Stimulated activated CD4-positive, alpha-beta T cell treated with anti-CD3 and anti-CD28 coated beads, Interleukin-4, amount 100 ng/mL, for 24 hours (primary cell): ENCODE data around the gene CHMP6.

Source experiments
- DNase-seq: peaks from one replicate; pipeline ENCODE4 v3.0.0-alpha.2; 2020

The CHMP6 gene

DNA sequence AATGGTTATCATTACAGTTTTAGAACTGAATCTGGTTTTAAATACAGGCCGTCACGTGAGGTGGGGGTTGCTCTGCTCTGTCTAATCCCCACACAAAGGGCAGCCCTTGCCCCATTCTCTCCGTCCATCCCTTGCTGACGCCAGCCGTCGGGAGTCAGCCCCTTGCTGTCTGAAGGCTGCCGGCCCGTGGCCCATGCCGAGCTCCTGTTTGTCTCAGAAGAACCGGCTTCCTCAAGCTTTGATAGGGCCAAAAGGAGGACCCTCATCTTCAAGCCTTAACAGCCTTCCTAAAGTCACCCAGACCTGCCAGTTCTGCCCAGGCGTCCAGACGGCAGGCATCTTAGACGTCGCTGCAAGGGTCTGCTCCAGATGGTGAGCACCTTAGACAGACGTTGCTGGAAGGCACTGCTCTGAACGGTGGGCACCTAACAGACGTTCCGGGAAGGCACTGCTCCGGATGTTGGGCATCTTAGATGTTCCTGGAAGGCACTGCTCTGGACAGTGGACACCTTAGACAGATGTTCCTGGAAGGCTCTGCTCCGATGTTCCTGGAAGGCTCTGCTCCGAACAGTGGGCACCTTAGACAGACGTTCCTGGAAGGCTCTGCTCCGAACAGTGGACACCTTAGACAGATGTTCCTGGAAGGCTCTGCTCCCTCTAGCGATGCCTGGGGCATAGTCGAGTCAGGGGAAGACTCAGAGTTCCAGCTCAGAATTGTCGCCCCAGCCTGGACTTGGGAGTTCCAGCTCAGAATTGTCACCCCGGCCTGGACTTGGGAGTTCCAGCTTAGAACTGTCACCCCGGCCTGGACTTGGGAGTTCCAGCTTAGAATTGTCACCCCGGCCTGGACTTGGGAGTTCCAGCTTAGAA lies 35.1 kb upstream of the CHMP6 start:
- DNase-seq, result no peak

DNA sequence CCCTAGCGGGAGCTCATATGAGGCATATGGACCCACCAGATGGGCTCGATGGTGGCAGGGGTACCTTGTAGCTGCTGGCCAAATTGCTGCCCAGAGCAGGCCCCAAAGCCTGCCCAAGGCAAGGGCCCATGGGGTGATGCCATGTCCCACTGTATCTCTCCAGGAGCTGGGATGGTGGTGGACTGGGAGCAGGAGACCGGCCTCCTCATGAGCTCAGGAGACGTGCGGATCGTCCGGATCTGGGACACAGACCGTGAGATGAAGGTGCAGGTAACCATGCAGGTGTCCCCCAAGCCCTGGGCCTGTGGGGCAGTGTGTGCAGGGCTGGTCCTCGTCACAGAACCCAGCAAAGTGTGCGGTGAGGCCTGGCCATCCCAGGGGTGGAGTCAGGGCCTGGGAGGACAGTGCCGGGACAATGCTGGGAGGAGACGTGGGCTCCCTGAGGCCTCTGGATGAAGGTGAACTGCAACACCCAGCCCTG lies 34.1 kb upstream of the CHMP6 start:
- DNase-seq, result no peak

DNA sequence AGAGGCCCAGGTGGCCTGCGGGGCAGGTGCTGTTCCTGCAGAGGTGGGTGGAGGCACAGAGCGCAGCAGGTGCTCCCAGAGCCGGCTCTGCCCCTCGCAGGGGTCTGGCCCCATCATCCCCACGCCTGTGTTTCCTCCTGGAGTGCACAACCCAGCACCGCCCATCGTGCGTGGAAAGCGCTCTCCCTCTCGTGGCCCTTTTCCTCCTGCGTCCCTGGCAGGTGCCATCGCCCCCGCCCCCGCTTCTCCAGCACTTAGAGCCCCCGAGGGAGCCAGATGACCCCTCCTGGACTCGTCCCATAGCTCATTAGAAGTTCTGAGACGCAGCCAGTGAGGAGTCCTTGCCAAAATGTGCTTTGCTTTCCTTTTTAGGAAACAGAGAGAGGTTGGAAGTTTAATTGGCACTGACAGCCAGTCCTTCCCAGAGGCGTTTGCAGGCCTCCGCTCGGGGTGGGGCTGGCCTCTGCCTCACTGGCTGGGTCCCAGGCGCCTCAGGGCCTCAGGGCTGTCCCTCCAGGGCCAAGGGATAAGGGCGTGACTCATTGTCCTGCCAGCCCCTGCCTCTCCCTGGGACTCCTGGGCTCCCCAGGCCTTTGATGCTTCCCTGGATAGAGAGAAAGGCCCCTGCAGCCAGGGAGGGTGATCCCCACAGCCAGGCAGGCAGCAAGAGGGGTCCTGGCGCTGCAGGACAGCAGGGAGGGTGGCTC lies 32.2 kb upstream of the CHMP6 start:
- DNase-seq, result no peak

DNA sequence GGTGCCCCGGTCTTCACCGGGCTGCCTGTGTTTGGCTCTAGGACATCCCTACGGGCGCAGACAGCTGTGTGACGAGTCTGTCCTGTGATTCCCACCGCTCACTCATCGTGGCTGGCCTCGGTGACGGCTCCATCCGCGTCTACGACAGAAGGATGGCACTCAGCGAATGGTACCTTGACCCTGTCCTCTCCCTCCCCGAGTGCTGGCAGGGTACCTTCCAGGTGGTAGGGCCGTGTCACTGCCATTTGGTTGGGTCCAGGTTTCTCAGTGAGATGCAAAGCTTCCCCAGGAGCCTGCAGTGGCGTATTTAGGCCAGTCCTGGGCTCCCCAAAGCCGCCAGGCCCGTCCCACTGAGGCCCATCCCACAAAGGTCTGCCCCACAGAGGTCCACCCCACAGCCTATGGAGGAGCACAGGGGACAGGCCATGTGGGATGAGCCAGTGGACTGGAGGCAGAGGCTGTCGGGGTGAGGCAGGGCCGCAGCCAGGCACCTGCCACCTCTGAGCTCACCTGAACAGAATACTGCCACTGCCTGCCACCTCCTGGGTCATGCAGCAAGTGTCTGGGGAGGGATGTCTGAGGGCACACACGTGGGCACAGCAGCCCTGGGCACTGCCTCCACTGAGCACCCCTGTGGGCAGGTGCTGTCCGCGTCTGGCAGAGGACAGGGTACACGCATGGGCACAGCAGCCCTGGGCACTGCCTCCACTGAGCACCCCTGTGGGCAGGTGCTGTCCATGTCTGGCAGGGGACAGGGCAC lies 31.4 kb upstream of the CHMP6 start:
- DNase-seq, result no peak

DNA sequence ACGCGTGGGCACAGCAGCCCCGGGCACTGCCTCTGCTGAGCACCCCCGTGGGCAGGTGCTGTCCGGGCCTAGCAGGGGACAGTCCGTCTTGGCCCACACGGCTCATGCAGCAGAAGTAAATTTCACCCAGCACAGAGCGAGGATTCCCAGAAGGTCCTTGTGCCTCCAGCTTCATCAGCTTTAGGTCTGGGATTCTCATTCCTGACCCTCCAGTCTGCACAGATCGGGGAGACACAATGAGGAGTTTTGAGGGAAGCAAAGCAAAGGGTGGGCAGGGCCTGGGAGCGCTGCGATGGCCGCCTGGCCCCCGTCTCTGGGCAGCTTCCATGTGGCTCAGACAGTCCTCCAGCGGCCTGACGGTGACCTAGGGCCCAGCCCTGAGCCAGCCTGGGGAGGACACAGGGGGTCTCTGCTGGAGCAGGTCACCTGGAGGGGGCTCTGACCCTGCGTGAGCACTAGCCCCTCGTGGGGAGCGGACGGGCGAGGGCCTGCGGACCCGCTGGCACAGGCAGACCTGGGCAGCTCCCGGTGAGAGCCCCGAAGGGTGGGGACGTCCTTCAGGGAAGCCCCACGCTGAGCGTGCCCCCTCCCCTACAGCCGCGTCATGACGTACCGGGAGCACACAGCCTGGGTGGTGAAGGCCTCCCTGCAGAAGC lies 30.7 kb upstream of the CHMP6 start:
- DNase-seq, result no peak

DNA sequence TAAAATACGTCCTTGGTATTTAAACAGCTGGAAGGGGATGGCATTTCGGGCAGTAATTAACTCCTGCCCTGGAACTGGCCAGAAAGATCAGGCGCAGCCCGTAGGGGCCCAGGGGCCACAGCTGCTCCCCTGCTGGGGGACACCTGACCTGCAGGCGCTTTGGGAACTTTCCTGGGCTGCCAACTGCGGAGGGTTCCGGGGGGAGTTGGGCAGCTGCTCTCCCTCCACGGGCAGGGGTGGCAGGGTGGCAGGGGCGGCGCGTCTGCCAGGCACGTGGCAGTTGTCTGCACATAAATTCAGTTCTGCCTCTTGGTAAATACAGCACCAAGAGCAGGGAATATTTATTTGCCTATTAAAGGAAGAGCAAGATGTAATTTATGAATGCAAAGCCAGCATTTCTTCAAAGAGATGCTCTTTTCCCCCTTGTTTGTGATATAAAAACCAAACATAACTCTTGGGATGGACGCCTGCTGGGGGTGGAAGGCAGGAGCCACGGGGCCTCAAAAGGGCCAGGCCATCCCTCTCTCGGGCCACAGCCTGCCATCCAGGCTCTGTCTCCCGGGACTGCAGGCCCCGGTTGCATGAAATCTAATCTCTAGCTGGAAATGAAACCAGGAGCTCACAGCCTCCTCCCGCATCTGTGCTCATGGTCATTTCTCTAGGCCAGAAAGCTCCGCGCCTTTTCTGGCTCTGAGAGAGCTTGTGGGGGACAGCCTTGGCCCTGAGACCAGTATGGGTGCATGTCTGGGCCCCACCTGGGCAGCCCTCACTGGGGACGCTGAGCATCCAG lies 29.9 kb upstream of the CHMP6 start:
- DNase-seq, result no peak

DNA sequence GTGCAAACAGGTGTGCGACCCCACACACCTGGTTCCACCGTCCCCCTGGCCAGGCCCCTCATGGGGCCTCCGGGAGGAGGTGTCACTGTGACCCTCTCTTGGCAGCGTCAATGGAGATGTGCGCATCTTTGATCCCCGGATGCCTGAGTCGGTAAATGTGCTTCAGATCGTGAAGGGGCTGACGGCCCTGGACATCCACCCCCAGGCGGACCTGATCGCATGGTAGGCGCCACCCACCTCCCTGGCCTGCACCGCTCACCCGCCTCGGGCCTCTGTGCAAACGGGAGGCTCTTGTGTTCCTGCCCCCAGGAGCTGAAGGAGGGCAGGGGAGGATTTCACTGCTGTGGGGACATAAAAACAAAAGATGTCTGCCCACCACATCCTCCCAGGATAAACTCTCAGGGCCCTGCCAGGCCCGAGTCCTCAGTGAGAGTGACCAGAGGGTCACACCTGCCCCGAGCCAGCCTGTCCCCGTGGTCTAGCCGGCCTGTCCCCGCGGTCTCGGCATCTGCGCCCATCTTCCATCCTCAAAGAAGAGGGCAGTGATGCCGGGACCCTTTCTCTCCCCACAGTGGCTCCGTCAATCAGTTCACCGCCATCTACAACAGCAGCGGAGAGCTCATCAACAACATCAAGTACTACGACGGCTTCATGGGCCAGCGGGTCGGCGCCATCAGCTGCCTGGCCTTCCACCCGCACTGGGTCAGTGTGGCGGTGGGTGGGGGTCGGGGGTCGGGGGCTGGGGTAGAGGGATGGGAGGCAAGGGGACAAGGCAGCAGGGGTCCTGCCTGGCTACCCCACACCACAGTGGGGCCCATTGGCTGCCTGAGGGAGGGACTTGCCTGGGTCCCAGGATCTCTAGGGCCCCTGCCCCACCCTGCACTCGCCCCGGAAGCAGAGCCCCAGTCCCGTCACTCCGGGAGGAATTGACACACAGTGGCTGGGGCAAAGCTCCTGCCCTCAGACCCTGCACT lies 29.0 kb upstream of the CHMP6 start:
- DNase-seq, result no peak

DNA sequence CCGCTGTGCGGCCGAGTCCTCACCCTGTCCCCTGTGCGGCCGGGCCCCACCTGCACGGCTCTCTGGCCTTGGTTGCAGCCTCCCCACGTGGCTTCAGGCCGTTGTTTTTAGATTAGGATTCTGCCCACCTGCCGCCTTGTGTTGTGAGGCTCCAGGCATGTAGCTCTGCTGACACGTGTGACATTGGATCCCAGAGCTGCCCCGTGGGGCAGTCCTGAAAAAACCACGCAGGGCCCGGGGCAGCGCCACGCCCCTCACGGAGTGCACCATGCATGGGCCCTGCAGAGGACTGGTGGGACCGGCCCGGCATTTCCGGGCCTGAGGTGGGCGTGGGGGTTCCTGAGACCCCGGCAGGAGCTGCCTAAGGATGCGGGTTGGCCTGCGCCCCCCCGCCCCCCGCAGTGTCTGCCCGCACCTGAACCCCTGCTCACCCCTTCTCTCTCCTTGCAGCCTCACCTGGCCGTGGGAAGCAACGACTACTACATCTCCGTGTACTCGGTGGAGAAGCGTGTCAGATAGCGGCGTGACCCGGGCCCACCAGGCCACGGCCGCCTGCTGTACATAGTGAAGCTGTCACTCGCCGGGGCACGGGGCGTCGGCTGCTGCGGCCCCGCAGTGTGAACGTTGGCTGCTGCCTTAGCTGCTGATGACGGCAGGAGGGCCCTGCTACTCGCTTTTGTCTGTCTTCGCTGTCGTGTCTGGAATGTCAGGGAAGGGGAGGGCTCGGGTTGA lies 27.7 kb upstream of the CHMP6 start:
- no peak for DNase-seq

DNA sequence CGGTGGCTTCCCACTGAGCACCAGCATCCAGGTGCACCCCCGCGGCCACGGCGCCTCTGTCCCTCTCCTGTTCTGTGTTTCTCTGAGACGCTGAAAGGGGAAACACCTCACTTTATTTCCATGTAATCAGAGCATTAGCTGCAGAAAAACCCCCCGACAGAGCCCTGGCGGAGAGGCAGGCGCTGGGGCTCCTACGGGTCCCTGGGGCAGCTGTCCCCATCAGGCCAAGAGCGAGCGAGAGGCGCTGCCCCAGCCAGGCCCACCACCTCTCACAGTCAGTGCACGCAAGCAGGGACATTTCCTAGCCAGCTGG lies 27.1 kb upstream of the CHMP6 start:
- DNase-seq, result no peak

DNA sequence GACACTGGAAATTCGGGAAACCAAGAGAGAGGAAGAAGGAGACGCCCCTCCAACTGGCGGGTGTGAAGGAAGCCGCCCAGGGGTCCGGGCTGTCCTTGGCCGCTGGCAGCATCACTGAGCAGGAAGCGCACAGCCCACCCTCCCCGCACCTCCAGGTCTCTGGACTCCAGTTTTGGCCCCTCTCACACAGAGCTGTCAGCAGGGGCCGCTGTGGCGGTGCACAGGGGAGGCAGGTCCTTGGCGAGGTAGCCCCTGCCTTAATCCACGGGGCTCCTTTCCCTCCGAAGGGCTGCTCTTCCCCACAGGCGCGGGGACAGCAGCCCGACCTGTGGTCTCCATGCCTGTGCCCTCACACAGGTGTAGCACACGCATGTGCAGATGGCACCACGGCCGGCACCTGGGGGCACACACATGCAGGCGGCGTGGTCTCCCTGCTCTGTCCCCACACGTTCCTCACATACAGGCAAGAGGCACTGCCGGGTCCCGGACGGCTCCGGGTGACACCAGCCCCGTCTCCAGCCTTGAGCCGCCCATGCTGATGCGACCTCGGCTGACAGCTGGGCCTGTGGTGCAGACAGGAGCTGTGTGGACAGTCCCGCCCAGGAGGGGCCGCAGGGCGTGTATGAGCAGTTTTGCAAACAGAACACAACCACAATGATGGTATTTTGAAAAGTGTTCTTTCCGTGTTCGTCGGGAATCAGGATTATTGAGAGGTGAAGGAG lies 26.6 kb upstream of the CHMP6 start:
- DNase-seq, result no peak

DNA sequence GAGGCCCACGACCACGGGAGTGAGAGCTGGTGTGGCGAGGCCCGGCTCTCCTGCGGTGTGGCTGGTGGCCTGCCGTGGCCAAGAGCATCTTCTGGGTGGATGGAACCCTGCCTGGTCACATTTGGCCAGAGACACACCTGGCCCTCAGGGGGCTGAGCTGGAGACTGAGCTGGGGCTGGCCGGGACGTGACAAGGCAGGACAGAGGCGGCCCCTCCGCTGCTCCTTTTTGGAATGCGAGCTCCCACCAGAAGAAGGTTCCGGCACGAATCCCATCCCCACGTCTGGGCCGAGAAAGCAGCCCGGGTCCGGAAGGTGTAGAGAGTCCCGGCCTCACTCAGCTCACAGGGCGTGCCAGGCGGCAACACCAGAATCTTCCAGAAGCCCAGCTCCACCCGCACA lies 26.0 kb upstream of the CHMP6 start:
- no peak for DNase-seq

DNA sequence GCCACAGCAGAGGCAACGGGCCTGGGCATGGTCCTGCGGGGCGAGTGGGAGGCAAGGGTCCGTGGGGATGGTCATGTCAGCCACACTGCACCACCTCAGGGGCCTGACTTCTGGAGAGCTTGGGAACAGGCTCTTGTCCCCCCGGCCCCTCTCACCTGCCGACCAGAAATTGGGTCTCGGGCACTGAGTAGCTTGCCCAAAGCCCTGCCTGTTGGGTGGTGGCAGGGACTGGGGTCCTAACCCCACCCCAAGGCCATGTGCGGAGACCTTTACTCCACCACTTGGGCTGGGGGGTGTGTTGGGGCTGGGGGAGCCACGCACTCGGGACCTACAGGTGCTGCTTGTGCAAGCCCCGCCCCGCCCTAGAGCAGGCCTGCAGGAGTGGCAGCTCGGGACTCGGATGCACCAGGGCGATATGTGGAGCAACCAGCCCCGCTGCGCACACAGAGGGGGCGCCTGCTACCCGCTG lies 24.2 kb upstream of the CHMP6 start:
- DNase-seq, result no peak

DNA sequence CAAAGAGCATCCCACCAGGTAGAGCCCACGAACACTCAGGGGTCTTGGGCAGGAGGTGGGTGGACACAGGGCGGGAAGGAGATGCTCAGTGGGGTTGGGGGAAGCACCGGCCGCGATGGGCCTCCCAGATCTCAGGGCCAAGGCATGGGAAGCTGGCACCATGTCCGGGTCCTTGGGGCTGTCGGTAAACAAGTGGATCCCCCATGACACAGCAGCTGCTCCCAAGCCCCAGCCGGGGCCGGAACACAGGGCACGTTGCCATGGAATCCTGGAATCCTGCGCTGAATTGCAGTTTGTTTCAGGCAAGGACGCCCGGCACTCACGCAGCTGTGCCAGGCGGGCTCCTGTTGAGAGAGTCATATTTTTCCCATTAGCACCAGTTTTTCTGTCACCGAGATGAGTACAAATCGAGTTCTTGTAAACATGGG lies 23.0 kb upstream of the CHMP6 start:
- DNase-seq, result no peak

DNA sequence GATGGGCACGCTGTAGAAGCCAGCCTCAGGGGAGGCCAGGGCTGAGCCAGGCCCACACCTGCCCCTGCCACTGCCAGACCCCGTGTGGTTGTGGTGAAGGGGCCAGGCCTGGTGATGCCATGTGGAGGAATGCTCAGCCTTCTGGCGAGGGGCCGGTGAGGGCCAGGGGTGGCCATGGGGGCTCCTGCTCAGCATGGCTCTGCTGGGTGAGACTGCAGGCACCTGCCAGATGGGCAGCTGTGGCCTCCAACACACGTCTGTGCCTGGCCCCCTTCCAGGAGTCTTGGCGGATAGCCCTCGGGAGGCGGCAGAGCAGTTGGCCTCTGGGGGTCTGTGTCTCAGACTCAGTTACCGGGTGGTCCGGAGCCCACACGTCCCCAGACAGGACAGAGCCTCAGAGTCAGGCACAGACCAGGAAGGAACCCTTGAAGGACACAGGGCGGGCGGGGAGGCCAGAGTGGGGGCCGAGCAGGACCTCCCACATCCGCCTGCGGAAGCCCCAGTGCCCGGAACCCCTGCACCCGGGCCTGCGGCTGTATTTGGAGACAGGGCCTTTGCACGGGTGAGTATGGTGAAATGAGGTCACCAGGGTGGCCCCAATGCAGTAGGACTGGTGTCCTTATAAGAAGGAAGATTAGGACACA lies 22.5 kb upstream of the CHMP6 start:
- no peak for DNase-seq

DNA sequence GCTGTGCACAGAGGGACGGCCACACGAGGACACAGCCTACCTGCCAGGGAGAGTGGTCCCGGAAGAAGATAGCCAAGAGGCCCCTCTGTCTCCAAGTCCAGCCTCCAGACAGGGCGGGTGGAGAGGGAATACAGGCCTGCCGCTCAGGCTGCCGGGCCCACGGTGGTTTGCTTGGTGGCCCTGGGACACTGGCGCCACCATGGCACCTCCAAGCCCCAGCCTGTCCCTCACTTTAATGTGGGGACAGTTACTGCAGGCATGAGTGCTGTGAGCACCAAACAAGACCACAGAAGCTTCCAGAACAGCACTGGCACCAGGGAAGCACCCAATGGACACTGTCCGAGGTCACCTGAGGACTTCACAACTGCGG lies 22.0 kb upstream of the CHMP6 start:
- no peak for DNase-seq

DNA sequence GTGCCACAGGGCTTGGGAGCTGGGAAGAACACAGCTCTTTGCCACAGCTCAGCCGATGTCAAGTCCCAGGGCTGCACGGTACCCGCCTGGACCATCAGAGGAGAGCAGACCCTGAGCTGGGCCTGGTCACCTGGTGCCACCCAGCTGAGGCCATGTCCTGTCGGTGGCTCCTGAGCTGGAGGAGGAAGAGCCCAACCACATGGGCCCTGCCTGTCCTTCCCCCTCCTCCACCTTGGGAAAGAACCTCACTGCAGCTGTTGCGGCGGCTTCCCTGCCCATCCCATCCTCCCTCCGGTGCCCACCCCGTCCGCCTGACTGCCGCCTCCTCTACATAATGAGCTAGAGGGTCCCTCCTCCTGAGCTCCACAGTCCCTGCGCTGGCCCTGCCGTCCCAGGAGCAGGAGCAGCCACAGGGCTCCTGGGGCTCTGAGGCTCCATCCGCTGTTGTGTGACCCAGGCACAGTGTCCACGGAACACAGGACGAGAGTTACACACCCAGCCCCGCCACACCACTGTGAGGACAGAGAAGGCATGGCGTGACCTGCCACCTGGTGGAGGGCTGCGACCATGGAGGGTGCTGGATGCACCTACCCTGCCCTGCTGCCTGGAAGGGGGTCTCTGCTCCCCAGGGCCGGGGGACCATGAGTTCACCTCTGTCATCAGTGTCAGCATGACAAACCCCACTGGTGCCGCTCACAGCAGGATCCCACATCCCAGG lies 21.4 kb upstream of the CHMP6 start:
- DNase-seq, result peak; percentile 62

DNA sequence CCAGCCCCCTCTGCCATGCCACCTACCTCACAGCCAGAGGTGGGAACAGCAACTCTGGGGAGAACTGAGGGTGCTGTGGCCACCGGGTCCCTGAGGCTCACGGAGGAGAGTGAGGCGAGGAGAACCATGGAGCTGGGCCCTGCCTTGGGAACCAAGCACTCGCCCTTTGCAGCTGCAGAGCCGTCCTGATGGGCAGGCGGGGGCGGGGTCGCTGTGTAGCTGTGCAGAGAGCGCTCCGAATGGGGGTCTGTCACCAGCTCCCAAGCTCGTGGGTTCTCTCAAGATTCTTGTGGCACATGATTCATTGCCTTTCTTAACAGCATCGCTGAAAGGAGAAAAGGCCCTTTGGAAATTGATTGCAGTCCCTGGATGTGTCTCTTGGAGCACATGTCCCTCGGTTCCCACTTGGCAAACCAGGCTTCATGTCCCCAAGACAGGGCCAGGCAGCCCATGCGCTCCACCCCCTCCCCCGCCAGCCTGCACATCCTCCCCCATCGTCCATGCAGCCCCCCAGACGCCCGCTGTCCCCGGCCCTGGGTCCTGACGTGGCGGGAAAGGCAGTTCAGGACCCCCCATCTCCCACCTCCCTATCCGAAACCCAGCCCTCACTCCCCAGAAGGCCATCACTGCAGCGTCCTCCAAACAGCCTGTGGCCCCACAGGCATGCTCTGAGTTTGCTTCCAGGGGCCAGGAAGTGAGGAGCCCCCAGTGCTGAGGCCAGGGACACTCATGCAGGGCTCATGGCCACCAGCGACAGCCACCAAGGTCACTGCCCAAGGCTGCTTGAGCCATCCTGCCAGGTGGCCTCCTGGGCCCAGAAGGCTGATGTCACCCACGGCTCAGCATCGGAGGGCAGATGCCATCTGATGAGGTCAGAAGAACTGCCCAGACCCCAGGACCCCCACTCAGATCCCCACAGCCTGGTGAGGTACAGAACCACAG lies 20.6 kb upstream of the CHMP6 start:
- no peak for DNase-seq
